ENCODE measurements around the gene RNF213.

GRCh38 chr17:80380555-80381002 is 119.9 kb downstream of the RNF213 start:
- TF ChIP-seq CTCF (IDR thresholded peaks at IDR 0.05; ENCODE audit: control extremely low read depth in 1 of 3, insufficient read depth in 1 of 3, low read depth in 1 of 3, low read length in 3 of 3), result no peak
- TF ChIP-seq TCF12 (IDR thresholded peaks at IDR 0.05; ENCODE audit: low read depth, low read length), result no peak
- no peak for TF ChIP-seq EGR1 (IDR thresholded peaks at IDR 0.05; ENCODE audit: borderline replicate concordance, low read depth, low read length)
- no peak for TF ChIP-seq ZNF274 (IDR thresholded peaks at IDR 0.05; ENCODE audit: borderline replicate concordance, extremely low read depth, low read length)
- TF ChIP-seq POLR2AphosphoS5 (IDR thresholded peaks at IDR 0.05; ENCODE audit: low read depth, low read length), result no peak
- no peak for TF ChIP-seq POLR2A (IDR thresholded peaks at IDR 0.05; ENCODE audit: control extremely low read depth in 1 of 2, low read depth in 2 of 2, low read length in 2 of 2)
- no peak for TF ChIP-seq SP1 (IDR thresholded peaks at IDR 0.05; ENCODE audit: low read depth, low read length)

All from H1 (cell line).